ENCODE results near the gene SBF1. TPM values are rescaled to one million over a fixed set of nuclear protein-coding genes. Genes with fewer than 3 reads are reported as not detected.

SBF1 gene
- total RNA-seq, 4 donors from 2014 or later = 63.7 to 122 (median 64.4) TPM

DNA sequence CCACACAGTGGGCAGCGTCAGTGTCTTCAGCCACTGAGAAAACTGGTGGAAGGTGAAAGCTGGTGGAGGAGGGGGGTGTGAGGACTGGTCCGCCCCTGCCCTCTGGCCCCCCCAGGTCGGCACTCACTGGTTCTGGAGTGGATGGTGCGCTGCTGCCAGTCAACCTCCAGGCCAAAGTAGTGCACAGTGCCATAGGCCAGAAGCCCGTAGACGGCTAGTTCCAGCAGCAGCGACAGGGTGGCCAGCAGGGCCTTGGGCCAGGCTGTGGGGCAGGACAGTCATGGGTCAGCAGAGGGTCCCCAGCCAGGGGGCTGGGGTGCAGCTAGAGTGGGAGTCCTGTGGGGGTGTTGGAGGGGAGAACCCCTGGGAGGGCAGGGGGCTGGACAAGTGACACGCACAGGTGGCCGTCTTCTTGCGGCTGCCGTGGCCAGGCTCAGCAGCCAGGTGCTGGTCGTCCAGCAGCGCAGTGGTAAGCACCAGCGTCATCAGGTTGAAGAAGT is 30.5 kb upstream of the SBF1 start:
- ATAC-seq = no peak
- WGBS, 2 donors (ENCODE audit: low coverage in 1 of 2) = no CpG with 5 or more reads among the region's 14 CpGs
- Histone ChIP-seq H3K27me3 (no peaks in the 10 kb centered on the region), H3K9me3 (no peaks in the 10 kb centered on the region), H3K4me3 (no peak overlapping the region), H3K4me1 (peaks cover 4 to 44% (median 23%) of the 10 kb centered on the region in 3 donors), H3K27ac (no peak overlapping the region), H3K36me3 (peaks cover 0 to 42% of the 10 kb centered on the region in 2 donors)
- TF ChIP-seq EP300 (IDR thresholded peaks at IDR 0.05) (no peak), POLR2AphosphoS5 (IDR thresholded peaks at IDR 0.05) (no peak), CTCF (IDR thresholded peaks at IDR 0.05) (no peak)

DNA sequence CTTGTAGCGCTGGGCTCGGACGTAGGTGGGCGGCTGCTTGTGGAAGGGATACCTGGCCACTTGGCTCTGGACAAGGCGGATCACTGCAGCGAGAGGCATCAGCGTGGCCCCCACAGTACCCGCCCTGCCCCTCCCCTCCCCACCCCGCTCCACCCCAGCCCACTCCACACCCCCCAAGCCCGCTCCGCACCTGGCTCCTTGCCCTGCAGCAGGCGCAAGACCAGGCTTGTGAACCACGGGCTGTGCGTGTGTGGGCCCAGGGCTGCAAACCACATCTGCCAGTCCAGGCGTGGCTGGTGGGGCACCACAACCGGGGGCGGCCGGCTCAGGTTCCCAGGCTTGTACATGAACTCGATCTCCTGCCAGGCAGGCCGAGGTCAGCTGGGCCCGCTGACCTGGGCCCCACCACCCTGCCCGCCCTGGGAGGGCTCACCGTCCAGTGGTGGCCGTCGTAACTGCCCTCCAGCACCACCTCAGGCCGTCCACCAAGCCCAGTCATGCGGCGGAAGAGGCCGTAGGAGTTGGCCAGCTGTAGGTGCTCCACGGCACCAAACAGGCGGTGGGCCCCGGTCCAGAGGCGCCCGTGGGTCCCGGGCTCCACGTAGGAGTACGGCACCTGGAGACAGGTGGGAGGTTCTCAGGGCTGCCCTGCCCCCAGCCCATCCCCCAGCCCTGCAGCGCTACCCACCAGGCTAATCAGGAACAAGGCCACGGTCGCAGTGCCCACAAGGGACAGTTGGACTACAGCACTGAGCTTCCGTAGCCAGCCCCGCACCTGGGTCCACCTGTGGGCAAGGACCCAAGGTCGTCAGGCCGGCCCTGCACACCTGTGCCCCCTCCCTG is 29.8 kb upstream of the SBF1 start:
- Histone ChIP-seq H3K4me3 (no peak overlapping the region), H3K9me3 (no peaks in the 10 kb centered on the region), H3K36me3 (peaks cover 0 to 42% of the 10 kb centered on the region in 2 donors), H3K27ac (no peak overlapping the region), H3K4me1 (peaks cover 4 to 36% (median 23%) of the 10 kb centered on the region in 3 donors), H3K27me3 (no peaks in the 10 kb centered on the region)
- WGBS, 2 donors (ENCODE audit: low coverage in 1 of 2) = no CpG with 5 or more reads among the region's 44 CpGs
- TF ChIP-seq CTCF (IDR thresholded peaks at IDR 0.05) (no peak), POLR2AphosphoS5 (IDR thresholded peaks at IDR 0.05) (no peak), EP300 (IDR thresholded peaks at IDR 0.05) (no peak), POLR2A (IDR thresholded peaks at IDR 0.05) (no peak)
- no peak for ATAC-seq

DNA sequence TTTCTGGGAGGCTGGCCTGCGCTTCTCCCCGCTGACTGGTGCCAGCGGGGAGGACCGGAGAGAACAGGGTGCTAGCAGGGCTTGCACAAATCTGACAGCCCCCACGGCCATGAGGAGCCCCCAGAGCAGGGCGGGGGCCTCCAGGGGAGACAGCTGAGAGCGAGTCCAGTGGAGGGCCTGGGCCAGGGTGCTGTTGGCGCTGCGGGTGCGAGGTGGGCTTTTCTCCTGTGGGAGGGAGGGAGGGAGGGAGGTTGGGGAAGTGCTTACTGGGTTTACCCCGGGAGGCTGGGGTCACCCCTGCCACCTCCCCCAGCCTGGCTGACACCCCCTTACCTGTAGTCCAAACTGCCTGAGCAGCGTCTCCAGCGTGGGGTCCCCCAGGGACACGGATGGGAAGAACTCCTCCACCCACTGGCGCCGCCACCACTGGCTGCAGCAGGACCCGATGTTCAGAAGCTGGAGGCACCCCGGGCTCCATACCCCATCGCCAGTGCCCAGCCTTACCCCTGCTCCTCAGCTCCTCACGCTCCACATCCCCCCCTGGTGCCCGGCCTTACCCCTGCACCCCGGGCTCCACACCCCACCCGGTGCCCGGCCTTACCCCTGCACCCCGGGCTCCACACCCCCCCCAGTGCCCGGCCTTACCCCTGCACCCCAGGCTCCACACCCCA is 28.8 kb upstream of the SBF1 start:
- TF ChIP-seq POLR2A (IDR thresholded peaks at IDR 0.05) (no peak), CTCF (IDR thresholded peaks at IDR 0.05) (no peak), POLR2AphosphoS5 (IDR thresholded peaks at IDR 0.05) (no peak), EP300 (IDR thresholded peaks at IDR 0.05) (no peak)
- Histone ChIP-seq H3K27me3 (no peaks in the 10 kb centered on the region), H3K27ac (no peak overlapping the region), H3K9me3 (no peaks in the 10 kb centered on the region), H3K4me1 (peaks cover 4 to 28% (median 14%) of the 10 kb centered on the region in 3 donors), H3K4me3 (no peak overlapping the region), H3K36me3 (peaks cover 0 to 42% of the 10 kb centered on the region in 2 donors)
- no peak for ATAC-seq
- WGBS, 2 donors (ENCODE audit: low coverage in 1 of 2) = 80% methylated on average over 3 of the region's 26 CpGs; no CpG with 5 or more reads in 1 of the 2 donors

GRCh38 chr22:50502628-50503474 is 28.0 kb upstream of the SBF1 start:
- Histone ChIP-seq H3K27ac (no peak overlapping the region), H3K9me3 (no peaks in the 10 kb centered on the region), H3K36me3 (peaks cover 0 to 42% of the 10 kb centered on the region in 2 donors), H3K4me1 (peaks cover 4 to 30% (median 14%) of the 10 kb centered on the region in 3 donors), H3K4me3 (no peak overlapping the region), H3K27me3 (no peaks in the 10 kb centered on the region)
- WGBS, 2 donors (ENCODE audit: low coverage in 1 of 2) = 45 to 100% methylated on average over 1 to 2 of the region's 24 CpGs
- no peak for ATAC-seq
- TF ChIP-seq POLR2AphosphoS5 (IDR thresholded peaks at IDR 0.05) (no peak), EP300 (IDR thresholded peaks at IDR 0.05) (no peak), POLR2A (IDR thresholded peaks at IDR 0.05) (no peak), CTCF (IDR thresholded peaks at IDR 0.05) (no peak)

All from gastroesophageal sphincter (tissue), 4 donors.